NB4 (cell line): Measurements from ENCODE around the gene NIPAL1.

Source experiments
- CTCF ChIP-seq: IDR thresholded peaks from one replicate; pipeline ENCODE4 v1.5.1; 2012; ENCODE audit warnings: low read depth, low read length
- MAX ChIP-seq: IDR thresholded peaks from 2 replicates; pipeline ENCODE4 v1.6.1; 2011; ENCODE audit warnings: low read depth, low read length
- MYC ChIP-seq: IDR thresholded peaks from 2 replicates; pipeline ENCODE4 v1.6.1; 2011; ENCODE audit warnings: low read depth, low read length
- POLR2A ChIP-seq: IDR thresholded peaks from 2 replicates; pipeline ENCODE4 v1.6.1; 2011; ENCODE audit warnings: mild to moderate bottlenecking; ENCODE audit not compliant: insufficient read length; ENCODE audit errors: extremely low read depth

- TF ChIP-seq CTCF, result no peak
- no peak for TF ChIP-seq POLR2A
- TF ChIP-seq MYC, result no peak
- no peak for TF ChIP-seq MAX
Measured at GRCh38 chr4:48032721-48033120, 16.1 kb downstream of the NIPAL1 start.
